AG04449 (cell line): ENCODE data around the gene CACNA1C.

Source experiments
- CTCF ChIA-PET: fragments of 350-600 bp; formaldehyde crosslinking; extraction: SDS; loops from one replicate; lab custom pipeline; 2021; ENCODE audit warnings: antibody characterized with exemption; lab: Yijun Ruan, JAX
- POLR2A ChIA-PET: fragments of 400-600, 350-600 bp; formaldehyde crosslinking; extraction: SDS; loops from one replicate; lab custom pipeline; 2020; ENCODE audit warnings: antibody characterized with exemption, inconsistent platforms; lab: Yijun Ruan, JAX
- DNase-seq: peaks from one replicate; pipeline ENCODE4 v3.0.0-alpha.2; 2010; ENCODE audit warnings: low read depth, low spot score
- H3K4me3 ChIP-seq: 2 replicates; pipeline ENCODE4 v1.5.1; 2011; ENCODE audit warnings: low read depth, mild to moderate bottlenecking, control low read depth, low read length
- CTCF ChIP-seq: IDR thresholded peaks from one replicate; pipeline ENCODE4 v1.5.1; 2011; ENCODE audit warnings: mild to moderate bottlenecking, moderate library complexity, low read length, control low read depth, inconsistent platforms; ENCODE audit not compliant: insufficient read depth; ENCODE audit errors: missing control alignments

Gene CACNA1C

GRCh38 chr12:2633825-2634200 lies 581.0 kb downstream of the CACNA1C start:
- H3K4me3 ChIP-seq, result no peak overlapping the region
- POLR2A ChIA-PET, result no interaction called here
- CTCF ChIA-PET, result no interaction called here
- DNase-seq, result no peak
- no peak for TF ChIP-seq CTCF

GRCh38 chr12:2634471-2634870 lies 581.7 kb downstream of the CACNA1C start:
- CTCF ChIA-PET, result interaction anchor here (2.8 kb wide), 1 partner anchor 9 kb away, joined by 11 read pairs; no protein-coding TSS in a partner anchor
- POLR2A ChIA-PET, result no interaction called here

GRCh38 chr12:2636741-2637340 lies 584.1 kb downstream of the CACNA1C start:
- H3K4me3 ChIP-seq, result no peak overlapping the region
- POLR2A ChIA-PET, result no interaction called here
- DNase-seq, result no peak
- CTCF ChIA-PET, result interaction anchor here (1.6 to 2.8 kb wide), 2 partner anchors 11 to 54 kb away, joined by 5 to 11 read pairs; no protein-coding TSS in a partner anchor
- no peak for TF ChIP-seq CTCF

More at GRCh38 chr12:2634471-2634870, 581.7 kb downstream of the CACNA1C start:
- no peak for DNase-seq
- TF ChIP-seq CTCF, result no peak
- no peak overlapping the region for H3K4me3 ChIP-seq

GRCh38 chr12:2637371-2637770 lies 584.6 kb downstream of the CACNA1C start:
- TF ChIP-seq CTCF, result no peak
- no peak for DNase-seq
- ChIA-PET CTCF (no interaction called here), POLR2A (no interaction called here)
- no peak overlapping the region for H3K4me3 ChIP-seq

- DNase-seq, result no peak
- no peak for TF ChIP-seq CTCF
- ChIA-PET POLR2A (no interaction called here), CTCF (no interaction called here)
- no peak overlapping the region for H3K4me3 ChIP-seq
These were observed 585.7 kb downstream of the CACNA1C start for GRCh38 chr12:2638273-2639019.

- no peak overlapping the region for H3K4me3 ChIP-seq
- no peak for TF ChIP-seq CTCF
- CTCF ChIA-PET, result no interaction called here
- POLR2A ChIA-PET, result no interaction called here
- no peak for DNase-seq
These were observed 586.2 kb downstream of the CACNA1C start for GRCh38 chr12:2639020-2639298.
